B cell (primary cell): Measurements from ENCODE around the gene DLG1. TPM values are rescaled to one million over a fixed set of nuclear protein-coding genes. Genes with fewer than 3 reads are reported as not detected.

ENCODE experiments used
- ATAC-seq: fragments of 200-7000 bp; cut with Tn5 transposase; one replicate; pipeline ENCODE4 v1.10.0; 2021; ENCODE audit warnings: low read depth, mild to moderate bottlenecking, moderate number of reproducible peaks, moderate library complexity
- CTCF ChIA-PET: fragments of 350-600 bp; sonication (Branson Sonifier 250); formaldehyde crosslinking; loops from one replicate; lab custom pipeline; 2021; ENCODE audit warnings: antibody characterized with exemption, inconsistent platforms; lab: Charles Lee
- POLR2A ChIA-PET: fragments of 350-600 bp; sonication (Branson Sonifier 250); formaldehyde crosslinking; loops from one replicate; lab custom pipeline; 2021; ENCODE audit warnings: antibody characterized with exemption; lab: Charles Lee
- DNase-seq: peaks from one replicate; pipeline ENCODE4 v3.0.0; 2013
- H2AFZ ChIP-seq: 2 replicates; pipeline ENCODE4 v1.6.1; 2012; ENCODE audit warnings: mild to moderate bottlenecking, low read depth, low read length; ENCODE audit not compliant: insufficient read depth, poor library complexity, severe bottlenecking
- H3K27ac ChIP-seq, 2 donors: 1 replicate in 1 of 2; 2 replicates in 1 of 2; pipeline ENCODE4 v1.5.1; 2012 to 2013; ENCODE audit warnings: low read length in 2 of 2, mild to moderate bottlenecking in 2 of 2, moderate library complexity in 1 of 2
- H3K27me3 ChIP-seq, 4 experiments: fragments of 200-600 bp in 1 of 4; sonication (generic) in 1 of 4; replicated peaks in 1 of 4; 1 replicate in 2 of 4; 2 replicates in 2 of 4; pipeline versions ENCODE4 v1.6.1 to v1.7.0; 2013 to 2016; ENCODE audit warnings: low read length in 3 of 4, mild to moderate bottlenecking in 2 of 4, mixed read lengths in 1 of 4, moderate library complexity in 1 of 4; ENCODE audit not compliant: insufficient read depth in 4 of 4, control insufficient read depth in 3 of 4; ENCODE audit errors: control extremely low read depth in 1 of 4
- H3K36me3 ChIP-seq, 2 experiments: replicated peaks in 1 of 2; 1 replicate in 1 of 2; 2 replicates in 1 of 2; pipeline versions ENCODE4 v1.6.1 to v1.7.1; 2013; ENCODE audit warnings: low read length in 1 of 2; ENCODE audit not compliant: insufficient read depth in 2 of 2, control insufficient read depth in 1 of 2; ENCODE audit errors: control extremely low read depth in 1 of 2, extremely low read depth in 1 of 2
- H3K4me1 ChIP-seq, 2 donors: fragments of 200-600 bp in 1 of 2; sonication (generic) in 1 of 2; 1 replicate in 1 of 2; 2 replicates in 1 of 2; pipeline versions ENCODE4 v1.5.1 to v1.6.1; 2013 to 2017; ENCODE audit warnings: low read length in 2 of 2; ENCODE audit not compliant: control insufficient read depth in 2 of 2, insufficient read depth in 2 of 2
- H3K4me2 ChIP-seq: replicated peaks from 2 replicates; pipeline ENCODE3; 2012; ENCODE audit warnings: mild to moderate bottlenecking, low read depth, low read length; ENCODE audit not compliant: poor library complexity, severe bottlenecking
- H3K4me3 ChIP-seq, 5 experiments: fragments of 200-600 bp in 1 of 5; sonication (generic) in 1 of 5; 1 replicate in 3 of 5; 2 replicates in 2 of 5; pipeline versions ENCODE4 v1.5.1 to v1.7.0; 2011 to 2016; ENCODE audit warnings: low read length in 4 of 5, mild to moderate bottlenecking in 4 of 5, low read depth in 2 of 5, control low read depth in 1 of 5, moderate library complexity in 1 of 5; ENCODE audit not compliant: insufficient read depth in 1 of 5; ENCODE audit errors: control extremely low read depth in 1 of 5, extremely low read depth in 1 of 5
- H3K79me2 ChIP-seq: fragments of 200-600 bp; sonication (generic); one replicate; pipeline ENCODE4 v1.6.0; 2016; ENCODE audit warnings: low read length; ENCODE audit not compliant: control insufficient read depth, insufficient read depth
- H3K9ac ChIP-seq: fragments of 200-600 bp; sonication (generic); 2 replicates; pipeline ENCODE4 v1.6.1; 2017; ENCODE audit warnings: mild to moderate bottlenecking, low read length, moderate library complexity
- H3K9me3 ChIP-seq, 3 donors: one replicate each; pipeline versions ENCODE4 v1.6.1 to v1.7.1; 2013; ENCODE audit warnings: low read length in 2 of 3; ENCODE audit not compliant: control insufficient read depth in 2 of 3, insufficient read depth in 1 of 3; ENCODE audit errors: control extremely low read depth in 1 of 3
- H4K20me1 ChIP-seq: 2 replicates; pipeline ENCODE4 v1.6.0; 2012; ENCODE audit warnings: mild to moderate bottlenecking, low read length; ENCODE audit not compliant: insufficient read depth, control insufficient read depth, poor library complexity, severe bottlenecking
- H3K27ac Mint-ChIP-seq: one replicate; pipeline ENCODE4 v1.8.0; 2021; ENCODE audit warnings: mixed read lengths
- H3K27me3 Mint-ChIP-seq: one replicate; pipeline ENCODE4 v1.8.0; 2021; ENCODE audit warnings: mixed read lengths
- H3K4me1 Mint-ChIP-seq: one replicate; pipeline ENCODE4 v1.8.0; 2021; ENCODE audit warnings: mixed read lengths
- H3K4me3 Mint-ChIP-seq: one replicate; pipeline ENCODE4 v1.8.0; 2021; ENCODE audit warnings: mixed read lengths
- H3K9me3 Mint-ChIP-seq: one replicate; pipeline ENCODE4 v1.8.0; 2022; ENCODE audit warnings: mixed read lengths; ENCODE audit not compliant: insufficient read depth
- EZH2 ChIP-seq: IDR thresholded peaks from 2 replicates; pipeline ENCODE4 v1.6.1; 2012; ENCODE audit warnings: borderline replicate concordance, low read depth, mild to moderate bottlenecking, moderate library complexity, low read length; ENCODE audit not compliant: insufficient read depth, poor library complexity, severe bottlenecking
- WGBS: methylation state at CpG from one replicate; pipeline ENCODE4 v1.1.5; 2013; ENCODE audit warnings: missing lambda C conversion rate; ENCODE audit not compliant: insufficient coverage; 5-methylcytosine and 5-hydroxymethylcytosine counted together
- intact Hi-C: fragments of 100-400 bp; cut with micrococcal nuclease; formaldehyde crosslinking; loops from one replicate; pipeline ENCODE4 v1.10.0; 2022
- polyA plus RNA-seq: library from polyadenylated mRNA; depleted of rRNA; stranded (reverse); fragments of >200 nt; gene quantifications from 2 replicates; pipeline ENCODE4 v1.2.3, GENCODE V29; 2012
- total RNA-seq, 2 donors: library from RNA; stranded (reverse); fragments of 120-200 nt in 1 of 2; gene quantifications; 1 replicate in 1 of 2; 2 replicates in 1 of 2; pipeline versions ENCODE4 v1.2.3 to v1.2.4, GENCODE V29; 2013 to 2022
- TF ChIP-seq, protein P1 (sequence below): fragments of 200-600 bp; IDR thresholded peaks from one replicate; pipeline ENCODE4 v1.8.0; 2022; ENCODE audit warnings: antibody characterized with exemption, mild to moderate bottlenecking

DLG1 gene
- total and polyA plus RNA-seq, 2 donors (not counting 1 experiment from before 2014, with no cell fraction given) = 23.4 to 114 TPM

DNA sequence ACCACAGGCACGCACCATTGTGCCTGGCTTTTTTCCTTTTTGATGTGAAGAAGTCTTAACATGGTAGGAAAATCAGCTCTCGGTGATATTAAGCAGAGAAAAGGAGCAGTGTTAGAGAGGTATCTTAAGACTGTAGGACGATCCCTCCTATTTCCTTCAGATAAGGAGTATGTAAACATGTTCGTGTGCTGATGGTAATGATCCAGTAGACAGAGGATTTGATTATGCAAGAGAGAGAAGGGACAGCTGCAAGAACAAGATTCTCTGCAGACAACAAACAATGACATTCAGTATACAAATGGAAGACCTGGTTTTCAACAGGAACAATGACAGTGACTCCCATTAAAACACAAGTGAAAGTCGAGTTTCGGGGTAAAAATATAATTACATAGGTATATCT, 173.7 kb downstream of the DLG1 start:
- Histone ChIP-seq H3K27me3 (no peaks in the 10 kb centered on the region), H2AFZ (no peak overlapping the region), H3K79me2 (no peaks in the 10 kb centered on the region), H3K36me3 (peaks cover 0 to 22% of the 10 kb centered on the region in 2 experiments), H3K4me3 (no peak overlapping the region), H3K27ac (no peak overlapping the region), H3K9me3 (no peaks in the 10 kb centered on the region), H4K20me1 (no peaks in the 10 kb centered on the region), H3K9ac (no peak overlapping the region), H3K4me1 (no peaks in the 10 kb centered on the region), H3K4me2 (no peak overlapping the region)
- 100% methylated on average over 1 of the region's 6 CpGs for WGBS
- no peaks in the 10 kb centered on the region for H3K4me1 Mint-ChIP-seq
- H3K4me3 Mint-ChIP-seq = no peak overlapping the region
- ATAC-seq = no peak
- intact Hi-C loops = no loop called here
- no peaks in the 10 kb centered on the region for H3K9me3 Mint-ChIP-seq
- ChIA-PET CTCF (interaction anchor here (1.4 kb wide), 1 partner anchor 62 kb away, joined by 3 read pairs; no protein-coding TSS in a partner anchor), POLR2A (no interaction called here)
- H3K27ac Mint-ChIP-seq = no peak overlapping the region
- no peak for TF ChIP-seq EZH2
- TF ChIP-seq, protein P1, sequence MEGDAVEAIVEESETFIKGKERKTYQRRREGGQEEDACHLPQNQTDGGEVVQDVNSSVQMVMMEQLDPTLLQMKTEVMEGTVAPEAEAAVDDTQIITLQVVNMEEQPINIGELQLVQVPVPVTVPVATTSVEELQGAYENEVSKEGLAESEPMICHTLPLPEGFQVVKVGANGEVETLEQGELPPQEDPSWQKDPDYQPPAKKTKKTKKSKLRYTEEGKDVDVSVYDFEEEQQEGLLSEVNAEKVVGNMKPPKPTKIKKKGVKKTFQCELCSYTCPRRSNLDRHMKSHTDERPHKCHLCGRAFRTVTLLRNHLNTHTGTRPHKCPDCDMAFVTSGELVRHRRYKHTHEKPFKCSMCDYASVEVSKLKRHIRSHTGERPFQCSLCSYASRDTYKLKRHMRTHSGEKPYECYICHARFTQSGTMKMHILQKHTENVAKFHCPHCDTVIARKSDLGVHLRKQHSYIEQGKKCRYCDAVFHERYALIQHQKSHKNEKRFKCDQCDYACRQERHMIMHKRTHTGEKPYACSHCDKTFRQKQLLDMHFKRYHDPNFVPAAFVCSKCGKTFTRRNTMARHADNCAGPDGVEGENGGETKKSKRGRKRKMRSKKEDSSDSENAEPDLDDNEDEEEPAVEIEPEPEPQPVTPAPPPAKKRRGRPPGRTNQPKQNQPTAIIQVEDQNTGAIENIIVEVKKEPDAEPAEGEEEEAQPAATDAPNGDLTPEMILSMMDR = no peak
- no peak for DNase-seq
- H3K27me3 Mint-ChIP-seq = no peaks in the 10 kb centered on the region

DNA sequence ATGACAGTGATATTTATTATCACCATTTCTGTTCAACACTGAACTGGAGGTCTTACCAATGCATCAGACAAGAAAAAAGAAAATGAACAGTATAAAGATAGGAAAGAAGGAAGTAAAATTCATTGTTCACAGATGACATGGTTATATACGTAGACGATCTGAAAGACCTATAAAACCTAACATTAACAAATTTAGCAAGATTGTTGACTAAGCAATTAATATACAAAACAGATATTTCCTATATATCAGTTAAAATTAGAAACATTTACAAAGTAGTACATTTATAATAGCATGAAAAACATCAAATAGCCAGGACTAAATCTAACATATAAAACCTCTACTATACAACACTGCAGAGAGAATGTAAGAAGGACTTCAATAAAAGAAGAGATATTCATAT, 176.0 kb downstream of the DLG1 start:
- no peak overlapping the region for H3K4me2 ChIP-seq

More for the DNA sequence above, 176.0 kb downstream of the DLG1 start:
- Histone ChIP-seq H2AFZ (no peak overlapping the region), H3K79me2 (no peaks in the 10 kb centered on the region), H3K9me3 (no peaks in the 10 kb centered on the region), H3K27me3 (no peaks in the 10 kb centered on the region), H4K20me1 (no peaks in the 10 kb centered on the region), H3K4me1 (no peaks in the 10 kb centered on the region), H3K36me3 (peaks cover 0 to 13% of the 10 kb centered on the region in 2 experiments), H3K4me3 (no peak overlapping the region), H3K27ac (no peak overlapping the region), H3K9ac (no peak overlapping the region)
- Mint-ChIP-seq H3K27ac (no peak overlapping the region), H3K4me1 (no peaks in the 10 kb centered on the region), H3K9me3 (no peaks in the 10 kb centered on the region), H3K4me3 (no peak overlapping the region), H3K27me3 (no peaks in the 10 kb centered on the region)
- TF ChIP-seq, protein P1 = no peak
- no peak for TF ChIP-seq EZH2
- no CpG with 5 or more reads among the region's 2 CpGs for WGBS
- ChIA-PET POLR2A (no interaction called here), CTCF (interaction anchor here (0.7 kb wide), 1 partner anchor 888 kb away, joined by 5 read pairs; no protein-coding TSS in a partner anchor)
- no peak for DNase-seq
- no peak for ATAC-seq
- intact Hi-C loops = no loop called here
